A549 (cell line): ENCODE results near the gene SLC5A5. TPM values are rescaled to one million over a fixed set of nuclear protein-coding genes. Genes with fewer than 3 reads are reported as not detected.

Experiments used
- ATAC-seq, 2 experiments: fragments of 200-7000 bp in 1 of 2; fragments of >200 bp in 1 of 2; cut with Nextera tagmentation in 1 of 2; cut with Tn5 transposase in 1 of 2; 3 replicates each; pipeline versions ENCODE4 v1.8.0 to v1.9.1; 2018 to 2020; ENCODE audit warnings: mild to moderate bottlenecking in 1 of 2, moderate library complexity in 1 of 2
- CTCF ChIA-PET: fragments of 300-600 bp; sonication (Branson Sonifier 250); formaldehyde crosslinking; extraction: SDS; loops from one replicate; lab custom pipeline; 2021; ENCODE audit warnings: antibody characterized with exemption, inconsistent platforms; lab: Yijun Ruan, JAX
- POLR2A ChIA-PET: fragments of 350-600 bp; formaldehyde crosslinking; extraction: SDS; loops from one replicate; lab custom pipeline; 2021; ENCODE audit warnings: antibody characterized with exemption, inconsistent platforms; lab: Yijun Ruan, JAX
- DNase-seq, 2 experiments: peaks; one replicate each; pipeline versions ENCODE4 v3.0.0 to v3.0.0-alpha.2; 2011 to 2016; ENCODE audit warnings: low read depth in 1 of 2, low spot score in 1 of 2
- FAIRE-seq: peaks from 2 replicates; lab custom pipeline; 2011; peaks lifted over from hg19 to GRCh38; lab: Jason Lieb, UNC
- H3K27ac ChIP-seq, 2 experiments: fragments of >200 bp; sonication (Bioruptor Twin); formaldehyde crosslinking; 3 replicates each; pipeline ENCODE4 v1.5.1; 2016 to 2017
- H3K4me1 ChIP-seq: fragments of >200 bp; sonication (Bioruptor Twin); formaldehyde crosslinking; 3 replicates; pipeline ENCODE4 v1.6.1; 2016
- H3K4me2 ChIP-seq: fragments of >200 bp; sonication (Bioruptor Twin); formaldehyde crosslinking; 3 replicates; pipeline ENCODE4 v1.6.1; 2016
- H3K4me3 ChIP-seq: fragments of >200 bp; sonication (Bioruptor Twin); formaldehyde crosslinking; 3 replicates; pipeline ENCODE4 v1.5.1; 2016
- H3K9me3 ChIP-seq: fragments of >200 bp; sonication (Bioruptor Twin); formaldehyde crosslinking; 3 replicates; pipeline ENCODE4 v1.6.1; 2016
- BHLHE40 ChIP-seq: IDR thresholded peaks from 2 replicates; pipeline ENCODE4 v1.6.1; 2012; ENCODE audit warnings: low read depth, low read length, inconsistent platforms
- CBX2 ChIP-seq: fragments of 200-600 bp; sonication (generic); IDR thresholded peaks from 2 replicates; pipeline ENCODE4 v1.6.1; 2016; ENCODE audit warnings: low read depth, mild to moderate bottlenecking, borderline replicate concordance
- CEBPB ChIP-seq, 2 experiments: fragments of >200 bp in 1 of 2; sonication (Bioruptor Twin) in 1 of 2; formaldehyde crosslinking in 1 of 2; IDR thresholded peaks; 2 replicates each; pipeline ENCODE4 v1.6.1; 2012 to 2016
- CHD2 ChIP-seq: fragments of 150-350 bp; IDR thresholded peaks from 2 replicates; pipeline ENCODE4 v1.6.1; 2014; ENCODE audit warnings: low read length; ENCODE audit not compliant: partially characterized antibody
- EHF ChIP-seq: fragments of 250-450 bp; sonication (Bioruptor Pico); IDR thresholded peaks from 2 replicates; pipeline ENCODE4 v1.5.0; 2020; ENCODE audit warnings: mild to moderate bottlenecking
- FOSB ChIP-seq: fragments of 250-450 bp; sonication (Bioruptor Pico); IDR thresholded peaks from 2 replicates; pipeline ENCODE4 v1.5.0; 2020; ENCODE audit warnings: mild to moderate bottlenecking, moderate library complexity
- FOSL2 ChIP-seq, 2 experiments: fragments of 450-650 bp in 1 of 2; fragments of >200 bp in 1 of 2; sonication (Bioruptor Twin) in 1 of 2; formaldehyde crosslinking; IDR thresholded peaks; 2 replicates each; pipeline versions ENCODE4 v1.5.0 to v1.6.1; 2016 to 2020; ENCODE audit warnings: mild to moderate bottlenecking in 1 of 2, moderate library complexity in 1 of 2
- HOXA7 ChIP-seq: fragments of 250-450 bp; sonication (Bioruptor Pico); IDR thresholded peaks from 2 replicates; pipeline ENCODE4 v1.5.0; 2020; ENCODE audit warnings: mild to moderate bottlenecking, moderate library complexity
- JUNB ChIP-seq: fragments of >200 bp; sonication (Bioruptor Twin); formaldehyde crosslinking; IDR thresholded peaks from 2 replicates; pipeline ENCODE4 v1.6.1; 2016
- KDM5A ChIP-seq: fragments of 200-600 bp; sonication (generic); IDR thresholded peaks from 2 replicates; pipeline ENCODE4 v1.6.1; 2016; ENCODE audit warnings: antibody characterized with exemption, mild to moderate bottlenecking
- NPAS2 ChIP-seq: fragments of 250-450 bp; sonication (Bioruptor Pico); IDR thresholded peaks from 2 replicates; pipeline ENCODE4 v1.8.0; 2022; ENCODE audit warnings: mild to moderate bottlenecking, moderate library complexity, borderline replicate concordance
- POLR2A ChIP-seq: IDR thresholded peaks from 2 replicates; pipeline ENCODE4 v1.6.1; 2012; ENCODE audit warnings: mild to moderate bottlenecking, low read length
- RARB ChIP-seq: fragments of 250-450 bp; sonication (Bioruptor Pico); IDR thresholded peaks from 2 replicates; pipeline ENCODE4 v1.8.0; 2021; ENCODE audit warnings: mild to moderate bottlenecking, moderate library complexity
- RFX5 ChIP-seq: fragments of 450-650 bp; IDR thresholded peaks from 2 replicates; pipeline ENCODE4 v1.7.1; 2014; ENCODE audit warnings: antibody characterized with exemption, mild to moderate bottlenecking, moderate library complexity
- RNF2 ChIP-seq: fragments of 200-600 bp; sonication (generic); IDR thresholded peaks from 2 replicates; pipeline ENCODE4 v1.6.1; 2016; ENCODE audit warnings: low read depth, mild to moderate bottlenecking, antibody characterized with exemption, moderate library complexity, borderline replicate concordance
- SREBF2 ChIP-seq: fragments of 450-650 bp; IDR thresholded peaks from 2 replicates; pipeline ENCODE4 v1.6.1; 2014; ENCODE audit warnings: mild to moderate bottlenecking, moderate library complexity
- ZSCAN20 ChIP-seq: fragments of 250-450 bp; sonication (Bioruptor Pico); IDR thresholded peaks from 2 replicates; pipeline ENCODE4 v1.8.0; 2022; ENCODE audit warnings: mild to moderate bottlenecking, moderate library complexity
- WGBS: methylation state at CpG from one replicate; pipeline ENCODE4 v1.1.6; 2017; ENCODE audit errors: missing lambda C conversion rate; 5-methylcytosine and 5-hydroxymethylcytosine counted together
- polyA plus RNA-seq, 4 experiments: library from polyadenylated mRNA; depleted of rRNA in 3 of 4; stranded (reverse); fragments of >200 nt; fragmentation: RNase III in 1 of 4; extraction: RNeasy Plus Mini Kit Qiagen cat#74134 plus additional on column Dnase treatment in 1 of 4; gene quantifications; 2 replicates in 3 of 4; 3 replicates in 1 of 4; pipeline ENCODE4 v1.2.3, GENCODE V29; 2011 to 2017
- TF ChIP-seq, protein P1 (sequence below): fragments of 200-600 bp; sonication (generic); IDR thresholded peaks from 2 replicates; pipeline ENCODE4 v1.6.1; 2016; ENCODE audit warnings: antibody characterized with exemption, mild to moderate bottlenecking, moderate library complexity
- TF ChIP-seq, protein P2 (sequence below): fragments of 250-450 bp; sonication (Bioruptor Pico); IDR thresholded peaks from 2 replicates; pipeline ENCODE4 v1.5.0; 2020; ENCODE audit warnings: low read depth, mild to moderate bottlenecking, moderate library complexity
- TF ChIP-seq, protein P3 (sequence below): IDR thresholded peaks from 2 replicates; pipeline ENCODE4 v1.6.1; 2012
- TF ChIP-seq, protein P4 (sequence below): fragments of >200 bp; sonication (Bioruptor Twin); formaldehyde crosslinking; IDR thresholded peaks from 2 replicates; pipeline ENCODE4 v1.6.1; 2016
- TF ChIP-seq, protein P5 (sequence below): IDR thresholded peaks from 2 replicates; pipeline ENCODE4 v1.6.1; 2012; ENCODE audit warnings: low read depth, borderline replicate concordance

SLC5A5 gene
- polyA plus RNA-seq, 2 of the 4 experiments (the other 2 are of a cell fraction), result 0.06 to 0.25 TPM

DNA sequence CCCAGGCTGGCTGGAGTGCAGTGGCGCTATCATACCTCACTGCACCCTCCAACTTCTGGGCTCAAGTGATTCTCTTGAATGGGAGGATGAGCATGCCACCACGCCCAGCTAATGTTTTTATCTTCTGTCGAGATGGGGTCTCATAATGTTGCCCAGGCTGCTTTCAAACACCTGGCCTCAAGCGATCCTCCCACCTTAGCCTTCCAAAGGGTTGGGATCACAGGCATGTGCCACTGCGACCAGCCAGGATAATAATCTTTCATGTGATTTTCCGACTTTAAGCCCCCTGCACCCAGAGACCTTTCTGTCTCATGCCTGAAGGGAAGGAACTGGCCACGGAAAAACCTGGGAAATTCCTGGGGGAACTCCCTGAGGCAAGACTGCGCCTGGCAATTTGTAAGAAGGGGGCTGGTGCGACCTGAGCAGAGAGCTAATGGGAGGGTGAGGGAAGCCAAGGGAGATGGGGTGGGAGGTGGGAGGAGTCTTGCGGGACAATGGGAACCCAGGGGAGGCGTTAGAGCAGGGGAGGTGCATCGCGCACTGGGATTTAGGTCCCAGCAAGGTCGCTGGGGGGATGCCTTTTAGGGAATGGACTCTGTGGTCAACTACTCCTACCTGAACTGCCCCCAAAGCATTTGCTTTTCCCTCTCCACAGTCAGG, 59.9 kb downstream of the SLC5A5 start:
- 66% methylated on average over 14 of the region's 14 CpGs for WGBS
- CTCF ChIA-PET, result interaction anchor here (0.6 to 24.1 kb wide), 28 partner anchors 8 to 133 kb away, joined by 3 to 493 read pairs (median 7); partner anchors contain the start of genes RPL18A and SLC5A5
- POLR2A ChIA-PET, result interaction anchor here (1.4 to 2.2 kb wide), 5 partner anchors 60 to 72 kb away, joined by 3 to 48 read pairs (median 8); partner anchors contain the start of genes RPL18A and SLC5A5
- no peak for ATAC-seq
- DNase-seq, result no peak
- Histone ChIP-seq H3K4me2 (peak overlapping the region; percentile 95), H3K27ac (peak overlapping the region; percentile 89 to 91; a peak in 4 of 6 replicates), H3K9me3 (no peaks in the 10 kb centered on the region), H3K4me1 (peaks cover 9% of the 10 kb centered on the region), H3K4me3 (no peak overlapping the region)
- FAIRE-seq, result no peak
- TF ChIP-seq BHLHE40, result no peak
- no peak for TF ChIP-seq EHF (CRISPR knock-in tag)
- TF ChIP-seq RNF2, result no peak
- no peak for TF ChIP-seq NPAS2 (CRISPR knock-in tag)
- TF ChIP-seq FOSB (CRISPR knock-in tag), result no peak
- TF ChIP-seq CHD2, result no peak
- no peak for TF ChIP-seq CBX2
- no peak for TF ChIP-seq KDM5A
- no peak for TF ChIP-seq ZSCAN20 (CRISPR knock-in tag)
- TF ChIP-seq, protein P1, sequence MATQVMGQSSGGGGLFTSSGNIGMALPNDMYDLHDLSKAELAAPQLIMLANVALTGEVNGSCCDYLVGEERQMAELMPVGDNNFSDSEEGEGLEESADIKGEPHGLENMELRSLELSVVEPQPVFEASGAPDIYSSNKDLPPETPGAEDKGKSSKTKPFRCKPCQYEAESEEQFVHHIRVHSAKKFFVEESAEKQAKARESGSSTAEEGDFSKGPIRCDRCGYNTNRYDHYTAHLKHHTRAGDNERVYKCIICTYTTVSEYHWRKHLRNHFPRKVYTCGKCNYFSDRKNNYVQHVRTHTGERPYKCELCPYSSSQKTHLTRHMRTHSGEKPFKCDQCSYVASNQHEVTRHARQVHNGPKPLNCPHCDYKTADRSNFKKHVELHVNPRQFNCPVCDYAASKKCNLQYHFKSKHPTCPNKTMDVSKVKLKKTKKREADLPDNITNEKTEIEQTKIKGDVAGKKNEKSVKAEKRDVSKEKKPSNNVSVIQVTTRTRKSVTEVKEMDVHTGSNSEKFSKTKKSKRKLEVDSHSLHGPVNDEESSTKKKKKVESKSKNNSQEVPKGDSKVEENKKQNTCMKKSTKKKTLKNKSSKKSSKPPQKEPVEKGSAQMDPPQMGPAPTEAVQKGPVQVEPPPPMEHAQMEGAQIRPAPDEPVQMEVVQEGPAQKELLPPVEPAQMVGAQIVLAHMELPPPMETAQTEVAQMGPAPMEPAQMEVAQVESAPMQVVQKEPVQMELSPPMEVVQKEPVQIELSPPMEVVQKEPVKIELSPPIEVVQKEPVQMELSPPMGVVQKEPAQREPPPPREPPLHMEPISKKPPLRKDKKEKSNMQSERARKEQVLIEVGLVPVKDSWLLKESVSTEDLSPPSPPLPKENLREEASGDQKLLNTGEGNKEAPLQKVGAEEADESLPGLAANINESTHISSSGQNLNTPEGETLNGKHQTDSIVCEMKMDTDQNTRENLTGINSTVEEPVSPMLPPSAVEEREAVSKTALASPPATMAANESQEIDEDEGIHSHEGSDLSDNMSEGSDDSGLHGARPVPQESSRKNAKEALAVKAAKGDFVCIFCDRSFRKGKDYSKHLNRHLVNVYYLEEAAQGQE, result no peak
- no peak for TF ChIP-seq JUNB
- no peak for TF ChIP-seq FOSL2 (IDR thresholded peaks at IDR 0.05)
- TF ChIP-seq FOSL2 (CRISPR knock-in tag; IDR thresholded peaks at IDR 0.05), result no peak
- TF ChIP-seq SREBF2, result no peak
- TF ChIP-seq RFX5, result no peak
- no peak for TF ChIP-seq RARB (CRISPR knock-in tag)
- no peak for TF ChIP-seq POLR2A
- TF ChIP-seq, protein P2, sequence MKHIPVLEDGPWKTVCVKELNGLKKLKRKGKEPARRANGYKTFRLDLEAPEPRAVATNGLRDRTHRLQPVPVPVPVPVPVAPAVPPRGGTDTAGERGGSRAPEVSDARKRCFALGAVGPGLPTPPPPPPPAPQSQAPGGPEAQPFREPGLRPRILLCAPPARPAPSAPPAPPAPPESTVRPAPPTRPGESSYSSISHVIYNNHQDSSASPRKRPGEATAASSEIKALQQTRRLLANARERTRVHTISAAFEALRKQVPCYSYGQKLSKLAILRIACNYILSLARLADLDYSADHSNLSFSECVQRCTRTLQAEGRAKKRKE, result no peak

DNA sequence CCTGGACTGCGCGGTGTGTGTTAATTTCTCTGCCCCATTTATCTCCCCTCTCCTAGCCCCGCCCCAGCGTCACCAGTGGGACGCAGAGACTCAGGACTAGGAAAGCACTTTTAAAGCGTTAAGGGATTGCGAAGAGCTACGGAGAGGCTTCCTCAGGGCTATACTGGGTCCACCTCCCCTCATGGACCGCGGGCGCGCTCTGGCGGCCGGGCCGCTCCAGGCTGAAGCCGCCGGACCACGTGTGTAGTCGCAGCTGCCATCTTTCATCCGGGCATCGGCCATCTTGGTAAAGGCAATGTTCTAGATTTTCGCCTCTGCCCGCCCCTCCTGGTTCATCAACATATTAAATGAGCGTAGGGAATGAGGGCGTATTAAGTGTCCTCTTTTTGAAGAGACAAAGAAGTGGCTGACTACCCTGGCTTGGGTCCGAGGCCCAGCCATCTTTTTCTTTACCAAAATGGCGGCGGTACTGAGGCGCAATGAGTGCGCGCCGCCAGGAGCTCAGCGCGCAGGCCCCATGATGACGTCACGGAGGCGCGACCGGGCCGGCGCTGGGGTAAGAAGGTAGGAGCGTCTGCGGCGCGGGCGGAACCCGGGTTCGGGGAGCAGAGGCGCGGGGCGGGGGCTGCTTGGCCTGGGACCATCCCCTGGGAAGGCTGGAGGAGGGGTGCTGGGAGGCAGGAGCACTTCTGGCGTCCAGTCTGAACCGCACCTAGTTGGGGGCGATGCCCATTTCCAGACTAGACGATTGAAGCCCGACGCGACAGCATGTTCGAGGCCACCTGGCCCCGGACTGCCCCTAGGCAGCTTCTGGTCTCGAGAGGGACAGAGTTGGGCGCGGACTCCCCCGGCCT, 61.0 kb downstream of the SLC5A5 start, which contains the start of gene CCDC124:
TSS of gene CCDC124 (plus strand) at position 531 of the 854 bp plus-strand sequence. CDS start 3,406 bp downstream, outside the sequence.
- Histone ChIP-seq H3K27ac (peak within 1 kb of the TSS; percentile 89 to 91), H3K4me3 (peak within 1 kb of the TSS; percentile 90), H3K4me2 (peak within 1 kb of the TSS; percentile 95), H3K4me1 (peaks cover 9% of the 10 kb centered on the region), H3K9me3 (no peaks in the 10 kb centered on the region)
- DNase-seq (peak; percentile 84 to 92), ATAC-seq (peak; percentile 97 to 98), FAIRE-seq (no peak)
- POLR2A ChIA-PET, result interaction anchor here (0.6 to 2.2 kb wide), 13 partner anchors 12 to 1153 kb away, joined by 3 to 48 read pairs (median 5); partner anchors contain the start of genes RPL18A and SLC5A5
- WGBS, result 2% methylated on average over 39 of the region's 64 CpGs
- CTCF ChIA-PET, result interaction anchor here (0.6 to 24.1 kb wide), 32 partner anchors 9 to 219 kb away, joined by 3 to 493 read pairs (median 6); partner anchors contain the start of genes RPL18A and SLC5A5
- TF ChIP-seq HOXA7 (CRISPR knock-in tag), result no peak
- peak; percentile 63 for TF ChIP-seq POLR2A
- no peak for TF ChIP-seq RFX5
- TF ChIP-seq KDM5A, result no peak; the same call in 1 of the 2 replicates
- no peak for TF ChIP-seq EHF (CRISPR knock-in tag)
- TF ChIP-seq, protein P3, sequence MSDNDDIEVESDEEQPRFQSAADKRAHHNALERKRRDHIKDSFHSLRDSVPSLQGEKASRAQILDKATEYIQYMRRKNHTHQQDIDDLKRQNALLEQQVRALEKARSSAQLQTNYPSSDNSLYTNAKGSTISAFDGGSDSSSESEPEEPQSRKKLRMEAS, result peak; percentile 99
- TF ChIP-seq, protein P4, sequence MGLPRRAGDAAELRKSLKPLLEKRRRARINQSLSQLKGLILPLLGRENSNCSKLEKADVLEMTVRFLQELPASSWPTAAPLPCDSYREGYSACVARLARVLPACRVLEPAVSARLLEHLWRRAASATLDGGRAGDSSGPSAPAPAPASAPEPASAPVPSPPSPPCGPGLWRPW, result no peak
- TF ChIP-seq, protein P1, result no peak
- no peak for TF ChIP-seq CEBPB (IDR thresholded peaks at IDR 0.05)
- no peak for TF ChIP-seq FOSB (CRISPR knock-in tag)
- TF ChIP-seq, protein P5, sequence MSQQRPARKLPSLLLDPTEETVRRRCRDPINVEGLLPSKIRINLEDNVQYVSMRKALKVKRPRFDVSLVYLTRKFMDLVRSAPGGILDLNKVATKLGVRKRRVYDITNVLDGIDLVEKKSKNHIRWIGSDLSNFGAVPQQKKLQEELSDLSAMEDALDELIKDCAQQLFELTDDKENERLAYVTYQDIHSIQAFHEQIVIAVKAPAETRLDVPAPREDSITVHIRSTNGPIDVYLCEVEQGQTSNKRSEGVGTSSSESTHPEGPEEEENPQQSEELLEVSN, result no peak
